IMR-90 (cell line): ENCODE results near the gene NCAM1. TPM values are rescaled to one million over a fixed set of nuclear protein-coding genes. Genes with fewer than 3 reads are reported as not detected.

Source experiments
- ATAC-seq: fragments of 200-7000 bp; cut with Tn5 transposase; 2 replicates; pipeline ENCODE4 v1.9.1; 2020; ENCODE audit warnings: low read depth, mild to moderate bottlenecking, moderate library complexity
- BruUV-seq: library from RNA; stranded (reverse); fragments of 400-500 nt; replicated peaks from 2 replicates; lab custom pipeline; 2021; lab: Mats Ljungman, UMichigan
- CTCF ChIA-PET: fragments of 300-600 bp; formaldehyde crosslinking; extraction: SDS; loops from one replicate; lab custom pipeline; 2021; ENCODE audit warnings: antibody characterized with exemption; lab: Yijun Ruan, JAX
- POLR2A ChIA-PET: fragments of 300-600 bp; sonication (Branson Sonifier 250); formaldehyde crosslinking; loops from one replicate; lab custom pipeline; 2022; ENCODE audit warnings: antibody characterized with exemption; ENCODE audit not compliant: unreplicated experiment; lab: Charles Lee
- DNase-seq: peaks from one replicate; pipeline ENCODE4 v3.0.0; 2013
- H2AFZ ChIP-seq: replicated peaks from 2 replicates; pipeline ENCODE3; 2013; ENCODE audit warnings: low read length, mild to moderate bottlenecking; ENCODE audit not compliant: poor library complexity
- H2AK5ac ChIP-seq: 2 replicates; pipeline ENCODE4 v1.6.1; 2013; ENCODE audit warnings: low read depth, low read length, inconsistent platforms
- H2AK9ac ChIP-seq: replicated peaks from 2 replicates; pipeline ENCODE3; 2013; ENCODE audit warnings: mild to moderate bottlenecking, low read depth, low read length, moderate library complexity; ENCODE audit not compliant: poor library complexity
- H2BK120ac ChIP-seq: 2 replicates; pipeline ENCODE4 v1.6.1; 2013; ENCODE audit warnings: low read depth, low read length, inconsistent platforms
- H2BK15ac ChIP-seq: 3 replicates; pipeline ENCODE4 v1.6.1; 2013; ENCODE audit warnings: low read depth, low read length, inconsistent platforms
- H2BK20ac ChIP-seq: 2 replicates; pipeline ENCODE4 v1.6.1; 2013; ENCODE audit warnings: low read depth, mild to moderate bottlenecking, inconsistent platforms, low read length, moderate library complexity
- H2BK5ac ChIP-seq: 2 replicates; pipeline ENCODE4 v1.6.1; 2013; ENCODE audit warnings: mild to moderate bottlenecking, low read depth, low read length, inconsistent platforms; ENCODE audit not compliant: poor library complexity, severe bottlenecking
- H3K14ac ChIP-seq: replicated peaks from 2 replicates; pipeline ENCODE4 v1.6.1; 2013; ENCODE audit warnings: low read depth, low read length, inconsistent platforms
- H3K18ac ChIP-seq: 2 replicates; pipeline ENCODE4 v1.6.1; 2013; ENCODE audit warnings: low read depth, low read length, control low read depth
- H3K23ac ChIP-seq: 2 replicates; pipeline ENCODE4 v1.6.1; 2013; ENCODE audit warnings: low read depth, low read length, inconsistent platforms
- H3K27ac ChIP-seq: 2 replicates; pipeline ENCODE4 v1.5.1; 2013; ENCODE audit warnings: mild to moderate bottlenecking, control low read depth, low read length; ENCODE audit not compliant: insufficient read depth
- H3K27me3 ChIP-seq: 2 replicates; pipeline ENCODE4 v1.6.1; 2013; ENCODE audit warnings: low read length; ENCODE audit not compliant: control insufficient read depth, insufficient read depth
- H3K36me3 ChIP-seq: 2 replicates; pipeline ENCODE4 v1.6.1; 2013; ENCODE audit warnings: low read length, mixed read lengths; ENCODE audit not compliant: control insufficient read depth, insufficient read depth
- H3K4ac ChIP-seq: 2 replicates; pipeline ENCODE4 v1.6.1; 2013; ENCODE audit warnings: low read depth, low read length, inconsistent platforms
- H3K4me1 ChIP-seq: 2 replicates; pipeline ENCODE4 v1.6.1; 2013; ENCODE audit warnings: low read length, mixed read lengths; ENCODE audit not compliant: control insufficient read depth, insufficient read depth
- H3K4me2 ChIP-seq: 2 replicates; pipeline ENCODE4 v1.6.1; 2013; ENCODE audit warnings: low read depth, mild to moderate bottlenecking, control low read depth, low read length, moderate library complexity
- H3K4me3 ChIP-seq: 2 replicates; pipeline ENCODE4 v1.5.1; 2013; ENCODE audit warnings: low read depth, mild to moderate bottlenecking, control low read depth, low read length, moderate library complexity; ENCODE audit not compliant: insufficient read depth
- H3K56ac ChIP-seq: 2 replicates; pipeline ENCODE4 v1.6.1; 2013; ENCODE audit warnings: low read length, inconsistent platforms; ENCODE audit not compliant: insufficient read depth; ENCODE audit errors: extremely low read depth
- H3K79me1 ChIP-seq, 2 experiments: 2 replicates each; pipeline ENCODE4 v1.6.1; 2013; ENCODE audit warnings: low read length in 2 of 2, inconsistent platforms in 1 of 2, low read depth in 1 of 2
- H3K9ac ChIP-seq: 2 replicates; pipeline ENCODE4 v1.6.1; 2013; ENCODE audit warnings: low read depth, low read length, control low read depth
- H3K9me1 ChIP-seq: 2 replicates; pipeline ENCODE4 v1.6.1; 2013; ENCODE audit warnings: low read length, inconsistent platforms; ENCODE audit not compliant: insufficient read depth
- H3K9me3 ChIP-seq: 2 replicates; pipeline ENCODE4 v1.6.1; 2013; ENCODE audit warnings: low read length; ENCODE audit not compliant: control insufficient read depth, insufficient read depth
- H4K20me1 ChIP-seq: 2 replicates; pipeline ENCODE4 v1.6.1; 2013; ENCODE audit warnings: low read length, inconsistent platforms; ENCODE audit not compliant: insufficient read depth
- H4K5ac ChIP-seq: 2 replicates; pipeline ENCODE4 v1.6.1; 2013; ENCODE audit warnings: mild to moderate bottlenecking, low read depth, low read length, control low read depth
- H4K8ac ChIP-seq, 2 experiments: 2 replicates each; pipeline ENCODE4 v1.6.1; 2013; ENCODE audit warnings: low read depth in 2 of 2, low read length in 2 of 2, control low read depth in 1 of 2, inconsistent platforms in 1 of 2
- H4K91ac ChIP-seq: 2 replicates; pipeline ENCODE4 v1.6.1; 2013; ENCODE audit warnings: low read depth, low read length, inconsistent platforms; ENCODE audit not compliant: insufficient read depth
- NFE2L2 ChIP-seq: fragments of 150-350 bp; IDR thresholded peaks from 2 replicates; pipeline ENCODE4 v1.6.1; 2016; ENCODE audit warnings: low read depth, mild to moderate bottlenecking, low read length
- WGBS, 2 experiments: methylation state at CpG; one replicate each; pipeline versions ENCODE4 v1.1.5 to v1.1.7; 2013; ENCODE audit warnings: missing lambda C conversion rate in 2 of 2; ENCODE audit not compliant: insufficient read length in 1 of 2; ENCODE audit errors: extremely low coverage in 2 of 2; 5-methylcytosine and 5-hydroxymethylcytosine counted together
- dilution Hi-C: fragments of 300-500 bp; cut with HindIII; formaldehyde crosslinking; loops from one replicate; pipeline ENCODE4 v1.14.3; 2018; ENCODE audit warnings: low sequenced_read_pairs; ENCODE audit not compliant: unreplicated experiment
- in situ Hi-C: fragments of 300-500 bp; cut with MboI; formaldehyde crosslinking; loops from 3 replicates; pipeline ENCODE4 v1.14.3; 2019; ENCODE audit warnings: low sequenced_read_pairs, inconsistent platforms, mixed read lengths
- intact Hi-C: fragments of 100-400 bp; cut with micrococcal nuclease; formaldehyde crosslinking; loops from 2 replicates; pipeline ENCODE4 v1.10.0; 2022
- polyA plus RNA-seq, 3 experiments: library from polyadenylated mRNA; depleted of rRNA; stranded (reverse); fragments of >200 nt; gene quantifications; 2 replicates each; pipeline ENCODE4 v1.2.3, GENCODE V29; 2012; ENCODE audit warnings: low replicate concordance in 1 of 3
- total RNA-seq: library from RNA; depleted of rRNA; stranded (reverse); fragments of >200 nt; gene quantifications from 2 replicates; pipeline ENCODE4 v1.2.3, GENCODE V29; 2012

Gene NCAM1
- total and polyA plus RNA-seq, 2 of the 4 experiments (the other 2 are of a cell fraction) = 0.09 to 0.18 TPM

DNA sequence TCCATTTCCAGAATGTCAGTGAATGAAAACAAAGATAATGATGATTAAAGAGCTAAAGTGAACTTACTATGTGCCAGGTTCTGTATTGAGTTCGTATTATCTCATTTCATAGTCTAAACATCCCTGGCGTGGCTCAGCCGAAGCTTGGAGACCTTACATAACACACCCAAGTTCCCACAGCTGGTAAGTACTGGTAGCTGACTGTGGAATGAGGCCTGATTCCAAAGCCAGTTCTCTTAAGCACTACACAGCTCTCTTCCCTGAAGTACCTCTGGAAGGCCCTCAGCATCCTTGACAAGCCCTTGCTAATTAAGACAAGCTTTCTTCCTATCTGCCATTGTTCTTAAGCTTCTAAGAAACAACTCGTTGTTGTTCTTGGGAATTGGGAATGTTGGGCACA is 28.6 kb upstream of the NCAM1 start:
- CTCF ChIA-PET = no interaction called here
- in situ Hi-C loops = no loop called here

More for the DNA sequence above, 28.6 kb upstream of the NCAM1 start:
- Histone ChIP-seq H3K4ac (no peak overlapping the region), H3K18ac (no peak overlapping the region), H3K79me1 (no peaks in the 10 kb centered on the region), H2AFZ (no peak overlapping the region), H2BK5ac (no peak overlapping the region), H4K5ac (no peak overlapping the region), H3K27me3 (no peaks in the 10 kb centered on the region), H3K9me3 (no peaks in the 10 kb centered on the region), H2BK15ac (no peak overlapping the region), H3K4me2 (no peak overlapping the region), H3K36me3 (no peaks in the 10 kb centered on the region), H2AK9ac (no peak overlapping the region), H4K91ac (no peak overlapping the region), H4K8ac (no peak overlapping the region), H3K56ac (no peak overlapping the region), H3K9ac (no peak overlapping the region), H3K9me1 (no peaks in the 10 kb centered on the region), H3K14ac (no peak overlapping the region), H3K27ac (no peak overlapping the region), H2AK5ac (no peak overlapping the region), H2BK120ac (no peak overlapping the region), H2BK20ac (no peak overlapping the region), H4K20me1 (no peaks in the 10 kb centered on the region), H3K4me1 (no peaks in the 10 kb centered on the region), H3K23ac (no peak overlapping the region), H3K4me3 (no peak overlapping the region)
- intact Hi-C loops = no loop called here
- no TSS peak for BruUV-seq
- DNase-seq (no peak), ATAC-seq (no peak)
- POLR2A ChIA-PET = no interaction called here
- no CpG with 5 or more reads among the region's 4 CpGs for WGBS, 2 experiments
- no peak for TF ChIP-seq NFE2L2
- dilution Hi-C loops = no loop called here
